ENCODE measurements around the gene NPC1.

NPC1 gene

DNA sequence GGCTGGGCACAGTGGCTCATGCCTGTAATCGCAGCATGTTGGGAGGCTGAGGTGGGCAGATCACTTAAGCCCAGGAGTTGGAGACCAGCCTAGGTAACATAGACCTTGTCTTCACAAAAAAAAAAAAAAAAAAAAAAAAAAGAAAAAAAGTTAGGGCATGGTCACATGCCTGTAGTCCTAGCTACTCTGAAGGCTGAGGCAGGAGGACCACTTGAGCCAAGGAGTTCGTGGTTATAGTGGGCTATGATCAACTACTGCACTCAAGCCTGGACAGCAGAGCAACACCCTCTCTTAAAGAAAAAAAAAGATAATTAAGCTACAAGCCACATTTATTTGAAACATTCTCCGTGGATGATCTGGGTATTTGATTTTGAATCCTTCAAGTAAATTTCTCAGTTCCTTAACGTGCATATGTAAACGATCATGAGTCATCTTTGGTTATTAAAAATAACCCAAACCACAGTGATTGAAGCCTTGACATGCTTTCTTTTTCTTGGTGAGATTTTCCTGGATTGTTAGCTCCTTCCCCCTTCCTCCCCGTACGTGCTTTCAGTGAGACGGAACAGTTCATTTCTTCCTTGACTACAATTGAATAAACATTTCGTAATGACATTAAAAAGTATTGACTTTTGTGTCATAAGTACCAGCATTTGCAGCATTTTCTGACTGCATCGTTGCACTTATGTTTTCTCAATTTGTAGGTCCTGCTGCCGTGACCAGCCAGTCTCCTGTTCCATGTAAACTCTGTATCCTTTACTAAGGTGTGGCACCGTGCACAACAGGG, 62.7 kb downstream of the NPC1 start:
- peak; percentile 62 for ATAC-seq (ENCODE audit: low read depth)
- Histone ChIP-seq H3K27me3 (ENCODE audit: insufficient read depth, poor library complexity, severe bottlenecking) (no peaks in the 10 kb centered on the region), H3K36me3 (ENCODE audit: low read depth) (peaks cover 75% of the 10 kb centered on the region), H3K4me3 (ENCODE audit: severe bottlenecking) (no peak overlapping the region), H3K4me1 (ENCODE audit: insufficient read depth, poor library complexity, severe bottlenecking) (peaks cover 8% of the 10 kb centered on the region), H3K27ac (ENCODE audit: poor library complexity, severe bottlenecking) (peak overlapping the region; percentile 36), H3K9me3 (ENCODE audit: severe bottlenecking) (no peaks in the 10 kb centered on the region)
- TF ChIP-seq, protein P1, sequence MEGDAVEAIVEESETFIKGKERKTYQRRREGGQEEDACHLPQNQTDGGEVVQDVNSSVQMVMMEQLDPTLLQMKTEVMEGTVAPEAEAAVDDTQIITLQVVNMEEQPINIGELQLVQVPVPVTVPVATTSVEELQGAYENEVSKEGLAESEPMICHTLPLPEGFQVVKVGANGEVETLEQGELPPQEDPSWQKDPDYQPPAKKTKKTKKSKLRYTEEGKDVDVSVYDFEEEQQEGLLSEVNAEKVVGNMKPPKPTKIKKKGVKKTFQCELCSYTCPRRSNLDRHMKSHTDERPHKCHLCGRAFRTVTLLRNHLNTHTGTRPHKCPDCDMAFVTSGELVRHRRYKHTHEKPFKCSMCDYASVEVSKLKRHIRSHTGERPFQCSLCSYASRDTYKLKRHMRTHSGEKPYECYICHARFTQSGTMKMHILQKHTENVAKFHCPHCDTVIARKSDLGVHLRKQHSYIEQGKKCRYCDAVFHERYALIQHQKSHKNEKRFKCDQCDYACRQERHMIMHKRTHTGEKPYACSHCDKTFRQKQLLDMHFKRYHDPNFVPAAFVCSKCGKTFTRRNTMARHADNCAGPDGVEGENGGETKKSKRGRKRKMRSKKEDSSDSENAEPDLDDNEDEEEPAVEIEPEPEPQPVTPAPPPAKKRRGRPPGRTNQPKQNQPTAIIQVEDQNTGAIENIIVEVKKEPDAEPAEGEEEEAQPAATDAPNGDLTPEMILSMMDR (IDR thresholded peaks at IDR 0.05; ENCODE audit: poor library complexity, severe bottlenecking) = no peak
- DNase-seq (ENCODE audit: low spot score) = no peak

DNA sequence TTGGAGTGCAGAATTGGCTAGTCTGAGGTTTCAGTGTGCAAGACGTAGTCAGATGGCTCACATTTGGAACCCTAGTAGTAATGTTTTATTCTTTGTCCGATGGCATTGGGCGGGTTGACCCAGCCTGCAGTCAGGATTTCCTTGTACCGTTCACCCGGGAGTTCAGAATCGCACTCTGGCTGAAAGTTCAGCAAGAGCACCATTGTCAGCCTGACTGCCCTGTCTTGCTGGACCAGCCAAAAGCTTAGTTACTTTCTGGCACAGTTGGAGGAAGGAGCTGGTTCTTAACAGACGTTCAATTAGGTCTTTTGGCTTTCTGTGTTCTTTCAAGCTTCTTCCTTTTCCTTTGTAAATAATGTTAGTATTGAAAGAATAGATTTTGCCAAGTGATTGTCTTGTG, 64.4 kb downstream of the NPC1 start:
- Histone ChIP-seq H3K4me1 (ENCODE audit: insufficient read depth, poor library complexity, severe bottlenecking) (peaks cover 8% of the 10 kb centered on the region), H3K4me3 (ENCODE audit: severe bottlenecking) (no peak overlapping the region), H3K9me3 (ENCODE audit: severe bottlenecking) (no peaks in the 10 kb centered on the region), H3K27me3 (ENCODE audit: insufficient read depth, poor library complexity, severe bottlenecking) (no peaks in the 10 kb centered on the region), H3K27ac (ENCODE audit: poor library complexity, severe bottlenecking) (no peak overlapping the region), H3K36me3 (ENCODE audit: low read depth) (peaks cover 81% of the 10 kb centered on the region)
- DNase-seq (ENCODE audit: low spot score) = no peak
- no peak for ATAC-seq (ENCODE audit: low read depth)
- TF ChIP-seq, protein P1 (IDR thresholded peaks at IDR 0.05; ENCODE audit: poor library complexity, severe bottlenecking) = no peak

DNA sequence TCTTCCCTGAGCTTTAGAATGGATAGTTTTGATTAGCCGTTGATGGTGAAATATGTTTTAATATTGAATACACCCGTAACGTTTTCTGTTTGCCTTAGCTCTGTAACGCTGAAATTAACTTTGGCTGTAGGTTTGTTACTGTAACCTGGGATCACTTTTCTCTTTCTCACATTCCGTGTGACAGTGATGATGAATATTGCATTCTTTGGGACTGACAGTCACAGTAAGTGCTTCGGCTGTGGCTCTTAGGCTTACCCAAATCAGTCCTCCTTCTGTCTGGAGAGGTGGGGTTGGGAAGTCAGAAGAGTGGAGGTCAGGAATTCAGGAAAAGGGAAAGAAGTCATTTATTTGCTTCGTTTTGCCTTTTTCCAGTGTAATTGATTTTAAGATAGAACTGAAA, 65.0 kb downstream of the NPC1 start:
- no peak overlapping the region for H3K27ac ChIP-seq (ENCODE audit: poor library complexity, severe bottlenecking)
- H3K4me1 ChIP-seq (ENCODE audit: insufficient read depth, poor library complexity, severe bottlenecking) = peaks cover 8% of the 10 kb centered on the region
- TF ChIP-seq, protein P1 (IDR thresholded peaks at IDR 0.05; ENCODE audit: poor library complexity, severe bottlenecking) = no peak
- H3K27me3 ChIP-seq (ENCODE audit: insufficient read depth, poor library complexity, severe bottlenecking) = no peaks in the 10 kb centered on the region
- H3K4me3 ChIP-seq (ENCODE audit: severe bottlenecking) = no peak overlapping the region
- H3K36me3 ChIP-seq (ENCODE audit: low read depth) = peaks cover 80% of the 10 kb centered on the region
- no peak for DNase-seq (ENCODE audit: low spot score)
- no peak for ATAC-seq (ENCODE audit: low read depth)
- no peaks in the 10 kb centered on the region for H3K9me3 ChIP-seq (ENCODE audit: severe bottlenecking)

DNA sequence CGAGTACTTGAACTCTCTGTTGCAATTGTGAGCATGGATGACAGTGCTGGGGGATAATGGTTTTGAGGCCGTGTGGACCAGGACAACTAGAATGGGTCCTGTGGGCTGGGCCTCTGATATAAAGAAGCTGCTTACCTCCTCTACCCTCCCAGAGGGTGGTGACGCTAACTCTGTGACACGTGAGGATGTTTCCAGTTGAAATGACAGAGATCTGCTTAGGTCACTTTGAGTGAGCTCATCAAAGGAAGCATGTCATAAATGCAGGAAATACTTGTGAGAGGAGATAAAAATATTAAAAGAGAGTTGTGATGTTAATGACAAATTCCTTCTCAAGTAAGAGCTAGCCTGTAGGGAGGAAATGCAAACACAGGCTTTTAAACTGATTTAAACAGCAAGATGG, 66.6 kb downstream of the NPC1 start:
- Histone ChIP-seq H3K4me3 (ENCODE audit: severe bottlenecking) (no peak overlapping the region), H3K36me3 (ENCODE audit: low read depth) (peaks cover 73% of the 10 kb centered on the region), H3K27ac (ENCODE audit: poor library complexity, severe bottlenecking) (no peak overlapping the region), H3K9me3 (ENCODE audit: severe bottlenecking) (no peaks in the 10 kb centered on the region), H3K4me1 (ENCODE audit: insufficient read depth, poor library complexity, severe bottlenecking) (peaks cover 17% of the 10 kb centered on the region), H3K27me3 (ENCODE audit: insufficient read depth, poor library complexity, severe bottlenecking) (no peaks in the 10 kb centered on the region)
- TF ChIP-seq, protein P1 (IDR thresholded peaks at IDR 0.05; ENCODE audit: poor library complexity, severe bottlenecking) = no peak
- DNase-seq (ENCODE audit: low spot score) (no peak), ATAC-seq (ENCODE audit: low read depth) (no peak)

DNA sequence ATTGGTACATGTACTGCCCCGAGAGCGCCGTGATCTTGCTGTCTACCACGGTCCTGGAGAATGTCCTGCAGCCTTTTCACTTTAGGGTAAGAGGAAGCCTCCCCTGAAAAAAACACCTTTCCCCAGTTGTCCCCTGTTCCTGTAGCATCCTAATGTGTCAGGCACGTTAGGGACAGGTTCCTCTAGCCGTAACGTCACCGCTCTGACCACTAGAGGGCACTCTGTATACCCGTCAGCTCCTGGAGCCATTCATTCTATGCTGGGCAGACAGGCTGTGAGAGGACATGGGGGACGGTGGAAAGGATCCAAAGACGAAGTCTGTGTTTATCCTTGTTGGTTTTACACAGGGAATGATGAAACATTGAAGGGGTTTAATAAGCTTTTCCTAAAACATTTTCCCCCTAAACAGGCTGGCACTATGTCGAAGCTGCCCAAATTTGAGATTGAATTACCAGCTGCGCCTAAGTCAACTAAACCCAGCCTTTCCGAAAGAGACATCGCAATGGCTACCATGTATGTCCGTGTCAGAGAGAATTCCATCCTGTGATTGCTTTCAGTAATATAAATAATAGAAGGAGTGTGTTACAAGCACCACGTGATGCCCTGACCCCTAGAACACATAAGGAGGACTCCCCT, 70.3 kb downstream of the NPC1 start:
- H3K36me3 ChIP-seq (ENCODE audit: low read depth) = peaks cover 59% of the 10 kb centered on the region
- no peak for DNase-seq (ENCODE audit: low spot score)
- TF ChIP-seq, protein P1 (IDR thresholded peaks at IDR 0.05; ENCODE audit: poor library complexity, severe bottlenecking) = peak; percentile 95
- peak; percentile 96 for ATAC-seq (ENCODE audit: low read depth)
- no peaks in the 10 kb centered on the region for H3K9me3 ChIP-seq (ENCODE audit: severe bottlenecking)
- H3K4me3 ChIP-seq (ENCODE audit: severe bottlenecking) = no peak overlapping the region
- H3K27ac ChIP-seq (ENCODE audit: poor library complexity, severe bottlenecking) = peak overlapping the region; percentile 26
- H3K27me3 ChIP-seq (ENCODE audit: insufficient read depth, poor library complexity, severe bottlenecking) = no peaks in the 10 kb centered on the region
- H3K4me1 ChIP-seq (ENCODE audit: insufficient read depth, poor library complexity, severe bottlenecking) = peaks cover 11% of the 10 kb centered on the region

Data from RWPE2 (cell line).